K562 (cell line): ENCODE data around the gene PIK3AP1. TPM values are rescaled to one million over a fixed set of nuclear protein-coding genes. Genes with fewer than 3 reads are reported as not detected.
A peak's percentile ranks its signal among the peaks of the same experiment; 100 is the strongest.

ENCODE experiments used
- ADNP ChIP-seq: fragments of 200-800 bp; sonication (Bioruptor generic); IDR thresholded peaks from 2 replicates; pipeline ENCODE4 v1.6.1; 2016; ENCODE audit warnings: missing genetic modification characterization, missing compliant biosample characterization
- CTCF ChIP-seq, 3 experiments: IDR thresholded peaks in 2 of 3; conservative IDR thresholded peaks in 1 of 3; 2 replicates each; pipeline ENCODE4 v1.5.1; 2011 to 2012; ENCODE audit warnings: low read length in 3 of 3, mild to moderate bottlenecking in 3 of 3, control low read depth in 2 of 3, improper control_type of control experiment in 1 of 3, inconsistent platforms in 1 of 3, low read depth in 1 of 3, mixed read lengths in 1 of 3, moderate library complexity in 1 of 3; ENCODE audit not compliant: insufficient read depth in 2 of 3
- DNMT1 ChIP-seq: fragments of 450-650 bp; IDR thresholded peaks from 2 replicates; pipeline ENCODE4 v1.6.1; 2016; ENCODE audit warnings: antibody characterized with exemption, mild to moderate bottlenecking
- GTF2A2 ChIP-seq: IDR thresholded peaks from 2 replicates; pipeline ENCODE4 v1.6.1; 2016; ENCODE audit warnings: mild to moderate bottlenecking, missing genetic modification characterization, missing compliant biosample characterization
- HEY1 ChIP-seq: fragments of 250-450 bp; sonication (Bioruptor Pico); IDR thresholded peaks from 2 replicates; pipeline ENCODE4 v1.5.0; 2020; ENCODE audit warnings: mild to moderate bottlenecking, moderate library complexity, borderline replicate concordance
- LEF1 ChIP-seq: fragments of 450-650 bp; IDR thresholded peaks from 2 replicates; pipeline ENCODE4 v1.6.1; 2016; ENCODE audit warnings: mild to moderate bottlenecking
- NCOA6 ChIP-seq: fragments of 450-650 bp; IDR thresholded peaks from 2 replicates; pipeline ENCODE4 v1.6.1; 2017; ENCODE audit warnings: mild to moderate bottlenecking
- PATZ1 ChIP-seq: fragments of 250-450 bp; sonication (Bioruptor Pico); IDR thresholded peaks from 2 replicates; pipeline ENCODE4 v1.5.0; 2020; ENCODE audit warnings: mild to moderate bottlenecking, borderline replicate concordance
- REST ChIP-seq, 2 experiments: fragments of 450-650 bp; formaldehyde crosslinking in 1 of 2; IDR thresholded peaks; 2 replicates each; pipeline versions ENCODE4 v1.4.0 to v1.6.1; 2014 to 2020; ENCODE audit warnings: mild to moderate bottlenecking in 2 of 2, borderline replicate concordance in 1 of 2, low read depth in 1 of 2
- SPI1 ChIP-seq: IDR thresholded peaks from 2 replicates; pipeline ENCODE4 v1.6.1; 2011; ENCODE audit warnings: low read depth, low read length, control low read depth, borderline replicate concordance
- ZFP1 ChIP-seq: fragments of 450-650 bp; formaldehyde crosslinking; IDR thresholded peaks from 2 replicates; pipeline ENCODE4 v1.4.0; 2020; ENCODE audit warnings: mild to moderate bottlenecking, mixed read lengths
- ZNF518B ChIP-seq: fragments of 250-450 bp; sonication (Bioruptor Pico); IDR thresholded peaks from 2 replicates; pipeline ENCODE4 v1.5.0; 2021; ENCODE audit warnings: mild to moderate bottlenecking, moderate library complexity
- ZNF699 ChIP-seq: fragments of 250-450 bp; sonication (Bioruptor Pico); IDR thresholded peaks from 2 replicates; pipeline ENCODE4 v1.8.0; 2021; ENCODE audit warnings: mild to moderate bottlenecking, moderate library complexity; ENCODE audit not compliant: insufficient replicate concordance
- polyA plus RNA-seq, 8 experiments: library from polyadenylated mRNA; depleted of rRNA in 4 of 8; stranded (reverse) in 5 of 8; unstranded in 3 of 8; fragments of >200 nt; fragmentation: Nextera tagmentation in 2 of 8; fragmentation: Illumina TruSeq in 1 of 8; extraction: Ambion mirVana in 2 of 8; extraction: Trizol in 1 of 8; gene quantifications; 2 replicates each; pipeline versions ENCODE4 v1.2.1 to v1.2.3, GENCODE V29; 2011 to 2014; ENCODE audit warnings: inconsistent platforms in 1 of 8, missing spikeins in 1 of 8
- total RNA-seq, 7 experiments: library from RNA; depleted of rRNA in 6 of 7; stranded (reverse); fragments of >200 nt in 6 of 7; fragmentation: Illumina TruSeq in 2 of 7; extraction: Trizol in 2 of 7; gene quantifications; 2 replicates each; pipeline versions ENCODE4 v1.2.1 to v1.2.3, GENCODE V29; 2011 to 2021; ENCODE audit warnings: low replicate concordance in 1 of 7

PIK3AP1 gene
- total and polyA plus RNA-seq, 9 of the 15 experiments (the other 6 are each of a cell fraction or from before 2014, with no cell fraction given): 0.20 to 2.4 (median 1.4) TPM

- TF ChIP-seq REST (IDR thresholded peaks at IDR 0.05; ENCODE audit: borderline replicate concordance) (peak; percentile 78), REST (CRISPR knock-in tag; IDR thresholded peaks at IDR 0.05; ENCODE audit: low read depth) (no peak), NCOA6 (no peak), ADNP (tag) (no peak), HEY1 (CRISPR knock-in tag) (no peak), LEF1 (no peak), ZFP1 (CRISPR knock-in tag) (no peak), CTCF (IDR thresholded peaks at IDR 0.05 in 2 of 3, conservative IDR thresholded peaks at IDR 0.05 in 1 of 3; ENCODE audit: insufficient read depth in 2 of 3, low read depth in 1 of 3, low read length in 3 of 3) (peak; percentile 69 to 86 (median 85)), ZNF699 (CRISPR knock-in tag) (no peak), PATZ1 (no peak), DNMT1 (no peak), SPI1 (no peak), GTF2A2 (tag) (no peak), ZNF518B (no peak)
Measured at GRCh38 chr10:96642973-96643372, 77.3 kb downstream of the PIK3AP1 start (continued).
